Cerebellar cortex (tissue), 1 donor: Measurements from ENCODE around the gene TIGD3.

Experiments used
- DNase-seq: peaks from one replicate; pipeline ENCODE4 v3.0.0-alpha.2; 2015; ENCODE audit warnings: low spot score

The TIGD3 gene, protein sequence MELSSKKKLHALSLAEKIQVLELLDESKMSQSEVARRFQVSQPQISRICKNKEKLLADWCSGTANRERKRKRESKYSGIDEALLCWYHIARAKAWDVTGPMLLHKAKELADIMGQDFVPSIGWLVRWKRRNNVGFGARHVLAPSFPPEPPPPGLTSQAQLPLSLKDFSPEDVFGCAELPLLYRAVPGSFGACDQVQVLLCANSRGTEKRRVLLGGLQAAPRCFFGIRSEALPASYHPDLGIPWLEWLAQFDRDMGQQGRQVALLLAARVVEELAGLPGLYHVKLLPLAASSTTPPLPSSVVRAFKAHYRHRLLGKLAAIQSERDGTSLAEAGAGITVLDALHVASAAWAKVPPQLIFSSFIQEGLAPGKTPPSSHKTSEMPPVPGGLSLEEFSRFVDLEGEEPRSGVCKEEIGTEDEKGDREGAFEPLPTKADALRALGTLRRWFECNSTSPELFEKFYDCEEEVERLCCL

DNA sequence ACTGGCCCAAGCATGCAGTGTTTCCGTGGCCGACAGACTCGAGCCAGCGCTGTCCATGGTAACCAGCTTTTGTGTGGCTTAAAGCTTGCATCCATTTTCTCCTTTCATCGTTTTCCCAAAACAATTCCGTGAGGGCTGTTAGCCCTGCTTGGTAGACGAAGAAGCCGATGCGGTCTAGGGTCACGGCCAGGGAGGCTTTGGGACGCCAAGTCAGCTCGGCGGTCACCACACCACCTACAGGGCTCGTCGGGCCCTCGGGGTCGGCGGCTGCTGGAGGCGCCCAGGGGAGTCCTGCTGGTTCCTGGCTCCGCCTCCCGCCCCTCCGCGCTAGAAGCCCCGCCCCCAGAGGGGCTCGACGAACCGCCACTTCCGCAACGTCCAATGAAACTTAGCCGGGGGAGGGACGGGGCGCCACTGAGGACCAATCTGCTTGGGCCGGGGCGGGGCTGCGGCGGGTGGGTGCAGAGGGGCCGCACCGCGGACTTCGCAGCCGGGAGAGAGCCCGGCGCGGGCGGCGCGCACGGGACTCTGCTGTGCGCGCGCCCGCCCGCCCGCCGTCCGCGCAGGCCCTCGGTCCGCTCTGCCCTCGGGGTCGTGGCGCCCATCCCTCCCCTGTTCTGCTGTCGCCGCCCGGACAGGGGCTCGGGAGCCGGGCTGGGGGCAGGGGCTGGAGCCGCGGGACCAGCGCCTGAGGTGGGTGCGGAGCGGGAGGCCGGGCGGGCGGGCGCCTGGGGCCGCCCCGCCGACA lies at the start of gene TIGD3:
TSS of gene TIGD3 (plus strand) at position 487 of the 748 bp plus-strand sequence. CDS start 1,058 bp downstream, outside the sequence.
- DNase-seq = peak; percentile 97

- DNase-seq = no peak
Measured at GRCh38 chr11:65305501-65306268, 48.9 kb upstream of the TIGD3 start.

- DNase-seq = no peak
Measured at GRCh38 chr11:65307298-65308229, 47.0 kb upstream of the TIGD3 start.

DNA sequence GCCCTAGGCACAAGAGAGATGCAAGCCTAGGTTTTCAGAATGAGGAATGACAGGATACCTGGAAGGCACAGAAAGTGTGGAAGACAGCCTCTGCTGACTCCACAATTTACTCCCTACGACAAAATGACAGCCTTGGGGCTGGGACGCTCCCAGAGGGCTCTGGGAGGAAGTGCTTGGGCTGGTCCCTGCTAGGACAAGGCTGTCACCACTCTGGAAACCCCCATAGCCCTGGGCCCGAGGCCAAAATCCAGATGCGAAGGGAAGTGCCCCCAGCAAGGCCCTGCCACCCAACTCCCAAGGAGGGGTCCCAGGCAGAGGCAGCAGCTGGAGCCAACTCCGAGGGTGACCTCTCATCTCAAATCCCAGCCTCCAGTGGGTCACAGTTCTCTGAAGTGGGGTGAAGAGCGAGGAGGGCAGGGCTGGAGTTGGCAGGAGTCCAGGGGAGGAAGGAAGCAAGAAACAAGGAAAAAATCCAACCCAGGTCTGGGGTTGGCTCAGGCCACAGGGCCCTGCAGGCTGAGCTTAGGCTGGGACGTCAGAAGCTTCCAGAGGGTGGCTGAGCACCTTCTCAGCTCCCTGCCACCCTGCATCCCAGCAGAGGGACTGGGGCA lies 46.2 kb upstream of the TIGD3 start:
- DNase-seq = no peak

DNA sequence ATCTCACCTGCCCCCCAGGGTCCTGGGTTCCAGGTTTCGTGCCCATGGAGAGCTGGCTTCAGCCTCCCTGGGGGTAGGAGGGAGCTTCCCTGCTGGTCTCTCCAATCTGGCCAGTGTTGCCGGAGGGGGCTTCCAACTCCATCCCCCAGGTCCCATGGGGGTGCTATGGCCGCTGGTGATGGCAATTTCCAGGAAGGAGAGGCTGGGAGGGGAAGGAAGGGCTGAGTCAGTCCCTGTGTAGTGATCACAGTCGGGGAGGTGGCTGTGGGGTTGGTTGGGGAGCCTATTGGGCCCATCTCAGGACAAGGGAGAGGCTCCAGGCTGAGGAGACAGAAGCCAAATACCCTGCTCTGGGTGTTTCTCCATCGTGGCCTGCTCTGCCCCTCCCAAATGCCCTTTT lies 45.5 kb upstream of the TIGD3 start:
- DNase-seq = no peak

DNA sequence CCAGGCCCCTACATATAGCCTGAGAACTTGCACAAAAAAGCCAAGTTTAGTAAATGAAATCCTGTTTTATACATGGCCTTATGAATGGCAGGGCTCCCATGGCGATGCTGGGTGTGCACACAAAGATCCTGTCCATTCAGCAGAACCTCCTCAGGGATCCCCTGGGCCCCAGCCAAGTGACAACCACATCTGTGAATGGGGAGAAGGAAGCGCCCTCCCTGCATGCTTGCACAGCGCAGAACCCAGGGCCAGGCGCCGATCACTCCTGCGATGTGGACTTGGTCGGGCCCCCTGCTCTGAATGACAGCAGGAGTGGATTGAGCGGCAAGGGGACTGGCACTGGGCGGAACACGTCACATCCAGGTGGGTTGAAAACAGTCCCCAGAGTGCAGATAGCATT lies 44.3 kb upstream of the TIGD3 start:
- no peak for DNase-seq

- no peak for DNase-seq
Measured at GRCh38 chr11:65310736-65311135, 43.8 kb upstream of the TIGD3 start.

DNA sequence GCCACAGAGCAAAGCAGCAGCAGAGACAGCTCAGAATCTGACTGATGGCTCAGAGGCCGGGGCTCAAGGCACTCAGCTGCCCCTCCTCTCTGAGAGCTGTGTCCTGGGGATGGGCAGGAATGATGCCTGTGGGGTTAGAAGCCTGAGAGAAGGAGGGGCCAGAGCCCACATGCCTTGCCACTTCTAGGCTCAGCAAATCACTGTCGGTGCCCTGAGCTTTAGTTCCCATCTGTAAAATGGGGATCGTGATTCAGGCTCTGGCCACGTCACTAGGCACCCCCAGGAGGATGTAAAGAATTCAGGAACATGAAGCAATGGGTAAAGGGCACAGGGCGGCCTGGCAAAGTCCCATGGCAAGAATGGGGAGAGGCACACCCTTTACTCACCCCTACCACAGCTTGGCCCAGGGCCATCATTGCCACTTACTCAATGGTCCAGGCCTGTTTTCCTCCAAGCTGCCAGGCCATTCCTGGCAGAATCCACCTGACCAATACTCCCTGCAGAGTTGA lies 43.3 kb upstream of the TIGD3 start:
- no peak for DNase-seq

- peak; percentile 70 for DNase-seq
Measured at GRCh38 chr11:65314501-65315203, 39.9 kb upstream of the TIGD3 start, which contains the start of gene CDC42EP2. CDC42EP2 (plus strand) TSS chr11:65314866; CDS start chr11:65320899, 6,033 bp downstream.

GRCh38 chr11:65315204-65315865 lies 39.2 kb upstream of the TIGD3 start:
- DNase-seq = peak; percentile 71

GRCh38 chr11:65315866-65316226 lies 38.7 kb upstream of the TIGD3 start:
- DNase-seq = no peak

DNA sequence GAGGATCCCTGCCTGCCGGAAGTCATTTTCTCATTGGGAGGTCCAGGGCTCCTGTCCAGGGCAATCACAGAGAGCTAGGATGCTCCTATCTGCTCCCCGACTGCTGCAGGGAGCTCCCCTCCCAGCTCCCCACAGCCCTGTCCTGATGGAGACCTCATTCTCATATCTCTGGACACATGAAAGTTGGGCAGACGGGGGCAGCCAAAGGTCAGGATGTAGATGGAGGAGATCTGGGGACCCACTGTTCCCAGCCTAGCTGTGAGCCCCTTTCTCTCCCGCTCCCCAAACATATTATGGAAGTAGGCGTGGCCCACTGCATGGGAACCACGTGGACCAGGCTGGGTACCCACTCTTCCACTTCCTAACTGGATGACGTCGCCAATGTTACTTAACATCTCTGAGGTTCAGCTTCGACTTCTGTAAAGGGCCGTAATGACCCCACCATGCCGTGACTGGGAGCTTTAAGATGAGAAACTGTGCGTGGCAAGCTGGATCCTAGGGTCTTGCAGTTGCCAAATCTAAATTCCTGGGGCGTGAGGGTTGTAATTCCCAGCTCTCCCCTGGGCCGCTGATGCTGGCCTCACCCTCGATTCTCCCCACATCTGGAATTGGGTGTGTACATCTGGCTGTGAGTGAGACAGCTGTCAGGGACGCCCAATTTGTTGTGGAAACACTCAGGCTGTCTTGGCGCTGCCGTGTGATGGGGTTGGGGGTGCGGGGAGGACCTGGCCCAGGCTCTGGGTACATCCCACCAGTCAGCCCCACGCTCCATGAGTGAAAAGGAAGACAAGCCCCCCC lies 38.1 kb upstream of the TIGD3 start:
- DNase-seq = no peak

DNA sequence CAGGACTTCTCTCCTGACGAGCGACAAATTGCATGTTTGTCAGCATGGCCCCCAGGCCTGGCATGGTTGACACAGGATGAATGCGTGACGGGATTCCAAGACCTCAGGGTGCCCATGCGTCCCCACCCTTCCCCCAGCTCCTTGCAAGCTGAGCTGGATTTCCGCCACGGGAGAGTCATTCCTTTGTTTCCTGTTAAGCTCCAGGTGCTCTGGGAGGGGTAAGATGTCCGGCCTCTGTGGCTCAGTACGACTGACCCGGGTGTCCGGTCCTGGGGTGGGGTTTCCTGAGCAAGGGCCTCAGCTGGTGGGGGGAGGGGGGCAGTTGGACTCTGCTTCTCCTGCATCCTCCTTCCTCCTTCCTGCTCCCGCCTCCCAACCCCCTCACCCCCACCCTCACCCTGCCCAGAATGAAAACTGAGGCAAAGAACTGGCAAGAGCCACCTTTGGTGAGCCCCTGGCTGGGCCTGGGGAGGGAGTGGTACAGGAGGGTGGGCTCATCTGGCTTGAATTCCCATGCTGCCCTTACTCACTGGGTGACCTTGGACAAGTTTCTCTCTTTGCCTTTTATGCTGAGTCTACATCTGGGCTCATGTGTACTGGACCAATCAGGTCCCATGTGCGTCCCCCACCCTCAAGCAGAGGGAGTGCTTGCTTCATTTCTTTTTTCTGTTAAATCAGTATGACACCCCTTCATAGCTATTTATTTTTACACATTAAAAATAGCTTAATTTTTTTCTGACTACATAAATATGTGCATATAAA lies 37.3 kb upstream of the TIGD3 start:
- DNase-seq = no peak

DNA sequence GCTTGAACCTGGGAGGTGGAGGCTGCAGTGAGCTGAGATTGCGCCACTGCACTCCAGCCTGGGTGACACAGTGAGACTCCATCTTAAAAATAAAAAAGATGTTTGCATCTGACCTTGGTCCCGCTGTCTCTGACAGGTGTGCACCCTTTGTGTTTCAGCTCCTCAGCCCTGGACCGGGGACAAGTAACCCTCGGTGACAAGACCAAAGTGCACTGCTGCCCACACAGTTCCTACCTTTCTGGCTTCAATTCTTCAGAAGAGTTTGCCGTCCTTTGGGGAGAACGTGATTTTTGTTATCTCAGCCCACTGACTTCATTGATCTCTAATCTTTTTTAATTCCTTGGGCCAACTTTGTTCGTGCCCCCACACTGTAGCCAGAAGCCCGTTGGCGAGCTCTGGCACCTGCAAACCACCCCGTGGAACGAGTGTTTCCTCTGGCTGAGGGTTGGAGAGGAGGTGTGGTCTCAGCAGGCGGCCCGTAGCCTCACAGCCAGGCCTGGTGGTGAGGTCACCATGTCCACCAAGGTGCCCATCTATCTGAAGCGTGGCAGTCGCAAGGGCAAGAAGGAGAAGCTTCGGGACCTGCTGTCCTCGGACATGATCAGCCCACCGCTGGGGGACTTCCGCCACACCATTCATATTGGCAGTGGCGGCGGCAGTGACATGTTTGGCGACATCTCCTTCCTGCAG lies 34.0 kb upstream of the TIGD3 start:
- no peak for DNase-seq

- DNase-seq = no peak
Measured at GRCh38 chr11:65321076-65321475, 33.5 kb upstream of the TIGD3 start.

- DNase-seq = no peak
Measured at GRCh38 chr11:65321828-65322485, 32.6 kb upstream of the TIGD3 start.

- no peak for DNase-seq
Measured at GRCh38 chr11:65323813-65324212, 30.7 kb upstream of the TIGD3 start.
